H9 (cell line): Measurements from ENCODE around the gene CHGA. TPM values are rescaled to one million over a fixed set of nuclear protein-coding genes. Genes with fewer than 3 reads are reported as not detected.

Source experiments
- DNase-seq: peaks from one replicate; pipeline ENCODE4 v3.0.0-alpha.2; 2017
- H2AFZ ChIP-seq: one replicate; pipeline ENCODE4 v1.6.1; 2013; ENCODE audit warnings: mild to moderate bottlenecking, low read length, control low read depth, moderate library complexity
- H2AK5ac ChIP-seq: 2 replicates; pipeline ENCODE4 v1.6.1; 2013; ENCODE audit warnings: low read length, control low read depth, mixed read lengths; ENCODE audit not compliant: insufficient read length
- H2BK120ac ChIP-seq: one replicate; pipeline ENCODE4 v1.6.1; 2013; ENCODE audit warnings: low read depth, mild to moderate bottlenecking, low read length, control low read depth, inconsistent platforms; ENCODE audit not compliant: poor library complexity, severe bottlenecking
- H2BK12ac ChIP-seq: 2 replicates; pipeline ENCODE4 v1.6.1; 2013; ENCODE audit warnings: low read length, control low read depth, mixed read lengths, low read depth; ENCODE audit not compliant: insufficient read length
- H2BK15ac ChIP-seq: 2 replicates; pipeline ENCODE4 v1.6.1; 2013; ENCODE audit warnings: low read depth, low read length, control low read depth
- H2BK20ac ChIP-seq: one replicate; pipeline ENCODE4 v1.6.1; 2013; ENCODE audit warnings: low read depth, mild to moderate bottlenecking, low read length, control low read depth, inconsistent platforms; ENCODE audit not compliant: poor library complexity, severe bottlenecking
- H2BK5ac ChIP-seq: 2 replicates; pipeline ENCODE4 v1.6.1; 2013; ENCODE audit warnings: low read length, control low read depth, mixed read lengths; ENCODE audit not compliant: insufficient read length
- H3K14ac ChIP-seq: 2 replicates; pipeline ENCODE4 v1.6.1; 2013; ENCODE audit warnings: low read length, control low read depth; ENCODE audit not compliant: insufficient read depth
- H3K18ac ChIP-seq: 2 replicates; pipeline ENCODE4 v1.6.1; 2013; ENCODE audit warnings: low read depth, mild to moderate bottlenecking, mixed read lengths, low read length, control low read depth; ENCODE audit not compliant: insufficient read length
- H3K23ac ChIP-seq: 2 replicates; pipeline ENCODE4 v1.6.1; 2013; ENCODE audit warnings: low read length, control low read depth, mixed read lengths, low read depth; ENCODE audit not compliant: insufficient read length
- H3K23me2 ChIP-seq: 2 replicates; pipeline ENCODE4 v1.6.1; 2013; ENCODE audit warnings: low read depth, mild to moderate bottlenecking, mixed read lengths, low read length, control low read depth; ENCODE audit not compliant: insufficient read length, poor library complexity, severe bottlenecking
- H3K27ac ChIP-seq: 2 replicates; pipeline ENCODE4 v1.5.1; 2013; ENCODE audit warnings: low read length, control low read depth, mixed read lengths, low read depth; ENCODE audit not compliant: insufficient read length
- H3K27me3 ChIP-seq: 2 replicates; pipeline ENCODE4 v1.6.1; 2013; ENCODE audit warnings: low read length, control low read depth, inconsistent platforms; ENCODE audit not compliant: insufficient read depth
- H3K4ac ChIP-seq: 2 replicates; pipeline ENCODE4 v1.6.1; 2013; ENCODE audit warnings: low read depth, mild to moderate bottlenecking, control low read depth, inconsistent platforms, low read length, moderate library complexity
- H3K4me1 ChIP-seq: 2 replicates; pipeline ENCODE4 v1.6.1; 2013; ENCODE audit warnings: low read length, control low read depth, inconsistent platforms; ENCODE audit not compliant: insufficient read depth
- H3K4me2 ChIP-seq: 2 replicates; pipeline ENCODE4 v1.6.1; 2013; ENCODE audit warnings: low read length, control low read depth, mixed read lengths; ENCODE audit not compliant: insufficient read length, insufficient read depth
- H3K56ac ChIP-seq: 2 replicates; pipeline ENCODE4 v1.6.1; 2013; ENCODE audit warnings: low read depth, mild to moderate bottlenecking, mixed read lengths, low read length, control low read depth; ENCODE audit not compliant: insufficient read length
- H3K79me1 ChIP-seq: 2 replicates; pipeline ENCODE4 v1.6.1; 2013; ENCODE audit warnings: low read depth, mild to moderate bottlenecking, moderate library complexity, low read length, control low read depth, inconsistent platforms; ENCODE audit not compliant: insufficient read depth, poor library complexity, severe bottlenecking
- H3K79me2 ChIP-seq: 2 replicates; pipeline ENCODE4 v1.6.1; 2013; ENCODE audit warnings: low read length, control low read depth, inconsistent platforms; ENCODE audit not compliant: insufficient read depth
- H3K9ac ChIP-seq: 2 replicates; pipeline ENCODE4 v1.6.1; 2013; ENCODE audit warnings: low read length, control low read depth, mixed read lengths; ENCODE audit not compliant: insufficient read length; ENCODE audit errors: extremely low read depth
- H3K9me3 ChIP-seq: one replicate; pipeline ENCODE4 v1.6.1; 2013; ENCODE audit warnings: low read depth, low read length, inconsistent platforms; ENCODE audit not compliant: control insufficient read depth
- H3T11ph ChIP-seq: one replicate; pipeline ENCODE4 v1.6.1; 2013; ENCODE audit warnings: mild to moderate bottlenecking, low read length, control low read depth, inconsistent platforms
- H4K20me1 ChIP-seq: one replicate; pipeline ENCODE4 v1.6.1; 2013; ENCODE audit not compliant: control insufficient read depth, insufficient read length, insufficient read depth
- H4K5ac ChIP-seq: 2 replicates; pipeline ENCODE4 v1.6.1; 2013; ENCODE audit warnings: low read depth, mild to moderate bottlenecking, mixed read lengths, low read length, control low read depth; ENCODE audit not compliant: insufficient read length
- H4K8ac ChIP-seq: replicated peaks from 2 replicates; pipeline ENCODE4 v1.6.1; 2013; ENCODE audit warnings: low read length, control low read depth, mixed read lengths, low read depth; ENCODE audit not compliant: insufficient read length
- H4K91ac ChIP-seq: 2 replicates; pipeline ENCODE4 v1.6.1; 2013; ENCODE audit warnings: low read depth, mild to moderate bottlenecking, moderate library complexity, mixed read lengths, low read length, control low read depth; ENCODE audit not compliant: insufficient read length
- H3K27ac Mint-ChIP-seq, 3 experiments: 2 replicates in 2 of 3; 3 replicates in 1 of 3; pipeline ENCODE4 v1.8.0; 2020 to 2021; ENCODE audit warnings: mixed read lengths in 3 of 3, mild to moderate bottlenecking in 1 of 3, moderate library complexity in 1 of 3
- H3K27me3 Mint-ChIP-seq: 2 replicates; pipeline ENCODE4 v1.8.0; 2021; ENCODE audit warnings: low read depth, mild to moderate bottlenecking, moderate library complexity, mixed read lengths
- H3K36me3 Mint-ChIP-seq, 3 experiments: 2 replicates in 2 of 3; 3 replicates in 1 of 3; pipeline ENCODE4 v1.8.0; 2020 to 2021; ENCODE audit warnings: low read depth in 3 of 3, mixed read lengths in 3 of 3; ENCODE audit not compliant: insufficient read depth in 1 of 3
- H3K4me1 Mint-ChIP-seq, 2 experiments: 2 replicates each; pipeline ENCODE4 v1.8.0; 2020; ENCODE audit warnings: mixed read lengths in 2 of 2
- H3K4me3 Mint-ChIP-seq, 2 experiments: 2 replicates in 1 of 2; 3 replicates in 1 of 2; pipeline ENCODE4 v1.8.0; 2020 to 2021; ENCODE audit warnings: mild to moderate bottlenecking in 2 of 2, mixed read lengths in 2 of 2, moderate library complexity in 1 of 2
- H3K9me3 Mint-ChIP-seq, 2 experiments: 2 replicates in 1 of 2; 3 replicates in 1 of 2; pipeline ENCODE4 v1.8.0; 2020; ENCODE audit warnings: mild to moderate bottlenecking in 2 of 2, mixed read lengths in 2 of 2, moderate library complexity in 1 of 2
- WGBS: extraction: QIAGEN DNeasy Blood & Tissue Kit; methylation state at CpG from one replicate; pipeline ENCODE4 v1.1.7; 2013; ENCODE audit warnings: missing lambda C conversion rate, low lambda C conversion rate, mixed read lengths; ENCODE audit not compliant: insufficient read length; ENCODE audit errors: extremely low coverage; 5-methylcytosine and 5-hydroxymethylcytosine counted together
- total RNA-seq: library from RNA; stranded (reverse); gene quantifications from 2 replicates; pipeline ENCODE4 v1.2.1, GENCODE V29; 2021
- TF ChIP-seq, protein P1 (sequence below): fragments of 200-600 bp; sonication (generic); conservative IDR thresholded peaks from 3 replicates; pipeline ENCODE4 v1.8.0; 2021; ENCODE audit warnings: antibody characterized with exemption, mild to moderate bottlenecking

CHGA gene
- total RNA-seq, 1 experiment from 2014 or later = 6.7 TPM

- Histone ChIP-seq H3K27ac (no peak overlapping the region), H4K20me1 (no peaks in the 10 kb centered on the region), H4K8ac (no peak overlapping the region), H3K4me1 (no peaks in the 10 kb centered on the region), H3K23me2 (no peaks in the 10 kb centered on the region), H3K14ac (no peak overlapping the region), H2BK15ac (no peak overlapping the region), H3K56ac (no peak overlapping the region), H2AFZ (no peak overlapping the region), H4K91ac (no peak overlapping the region), H2BK12ac (no peak overlapping the region), H2AK5ac (no peak overlapping the region), H3K79me2 (no peaks in the 10 kb centered on the region), H2BK5ac (no peak overlapping the region), H2BK120ac (no peak overlapping the region), H3K4me2 (no peak overlapping the region), H3T11ph (no peak overlapping the region), H2BK20ac (no peak overlapping the region), H3K79me1 (no peaks in the 10 kb centered on the region), H3K4ac (no peak overlapping the region), H3K9me3 (no peaks in the 10 kb centered on the region), H3K18ac (no peak overlapping the region), H3K23ac (no peak overlapping the region), H3K9ac (no peak overlapping the region), H4K5ac (no peak overlapping the region), H3K27me3 (peaks cover 4% of the 10 kb centered on the region; the same call in 1 of the 2 replicates)
- no peaks in the 10 kb centered on the region for H3K36me3 Mint-ChIP-seq
- TF ChIP-seq, protein P1, sequence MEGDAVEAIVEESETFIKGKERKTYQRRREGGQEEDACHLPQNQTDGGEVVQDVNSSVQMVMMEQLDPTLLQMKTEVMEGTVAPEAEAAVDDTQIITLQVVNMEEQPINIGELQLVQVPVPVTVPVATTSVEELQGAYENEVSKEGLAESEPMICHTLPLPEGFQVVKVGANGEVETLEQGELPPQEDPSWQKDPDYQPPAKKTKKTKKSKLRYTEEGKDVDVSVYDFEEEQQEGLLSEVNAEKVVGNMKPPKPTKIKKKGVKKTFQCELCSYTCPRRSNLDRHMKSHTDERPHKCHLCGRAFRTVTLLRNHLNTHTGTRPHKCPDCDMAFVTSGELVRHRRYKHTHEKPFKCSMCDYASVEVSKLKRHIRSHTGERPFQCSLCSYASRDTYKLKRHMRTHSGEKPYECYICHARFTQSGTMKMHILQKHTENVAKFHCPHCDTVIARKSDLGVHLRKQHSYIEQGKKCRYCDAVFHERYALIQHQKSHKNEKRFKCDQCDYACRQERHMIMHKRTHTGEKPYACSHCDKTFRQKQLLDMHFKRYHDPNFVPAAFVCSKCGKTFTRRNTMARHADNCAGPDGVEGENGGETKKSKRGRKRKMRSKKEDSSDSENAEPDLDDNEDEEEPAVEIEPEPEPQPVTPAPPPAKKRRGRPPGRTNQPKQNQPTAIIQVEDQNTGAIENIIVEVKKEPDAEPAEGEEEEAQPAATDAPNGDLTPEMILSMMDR = no peak
- no CpG with 5 or more reads among the region's 6 CpGs for WGBS
- H3K9me3 Mint-ChIP-seq = peaks cover 2 to 5% of the 10 kb centered on the region in 2 experiments; a peak in 1 of 5 replicates
- DNase-seq = no peak
- no peak overlapping the region for H3K27ac Mint-ChIP-seq
- peaks cover 8 to 13% of the 10 kb centered on the region in 2 experiments for H3K4me1 Mint-ChIP-seq
- H3K4me3 Mint-ChIP-seq = no peak overlapping the region
- H3K27me3 Mint-ChIP-seq = peaks cover 45% of the 10 kb centered on the region
These were observed 16.1 kb upstream of the CHGA start for GRCh38 chr14:92906823-92907222.
